IMR-90 (cell line): ENCODE data around the gene EPHB1. TPM values are rescaled to one million over a fixed set of nuclear protein-coding genes. Genes with fewer than 3 reads are reported as not detected.

Source experiments
- ATAC-seq: fragments of 200-7000 bp; cut with Tn5 transposase; 2 replicates; pipeline ENCODE4 v1.9.1; 2020; ENCODE audit warnings: low read depth, mild to moderate bottlenecking, moderate library complexity
- BruUV-seq: library from RNA; stranded (reverse); fragments of 400-500 nt; replicated peaks from 2 replicates; lab custom pipeline; 2021; lab: Mats Ljungman, UMichigan
- CTCF ChIA-PET: fragments of 300-600 bp; formaldehyde crosslinking; extraction: SDS; loops from one replicate; lab custom pipeline; 2021; ENCODE audit warnings: antibody characterized with exemption; lab: Yijun Ruan, JAX
- POLR2A ChIA-PET: fragments of 300-600 bp; sonication (Branson Sonifier 250); formaldehyde crosslinking; loops from one replicate; lab custom pipeline; 2022; ENCODE audit warnings: antibody characterized with exemption; ENCODE audit not compliant: unreplicated experiment; lab: Charles Lee
- DNase-seq: peaks from one replicate; pipeline ENCODE4 v3.0.0; 2013
- H2AFZ ChIP-seq: replicated peaks from 2 replicates; pipeline ENCODE3; 2013; ENCODE audit warnings: low read length, mild to moderate bottlenecking; ENCODE audit not compliant: poor library complexity
- H2AK5ac ChIP-seq: 2 replicates; pipeline ENCODE4 v1.6.1; 2013; ENCODE audit warnings: low read depth, low read length, inconsistent platforms
- H2AK9ac ChIP-seq: replicated peaks from 2 replicates; pipeline ENCODE3; 2013; ENCODE audit warnings: mild to moderate bottlenecking, low read depth, low read length, moderate library complexity; ENCODE audit not compliant: poor library complexity
- H2BK120ac ChIP-seq: 2 replicates; pipeline ENCODE4 v1.6.1; 2013; ENCODE audit warnings: low read depth, low read length, inconsistent platforms
- H2BK15ac ChIP-seq: 3 replicates; pipeline ENCODE4 v1.6.1; 2013; ENCODE audit warnings: low read depth, low read length, inconsistent platforms
- H2BK20ac ChIP-seq: 2 replicates; pipeline ENCODE4 v1.6.1; 2013; ENCODE audit warnings: low read depth, mild to moderate bottlenecking, inconsistent platforms, low read length, moderate library complexity
- H2BK5ac ChIP-seq: 2 replicates; pipeline ENCODE4 v1.6.1; 2013; ENCODE audit warnings: mild to moderate bottlenecking, low read depth, low read length, inconsistent platforms; ENCODE audit not compliant: poor library complexity, severe bottlenecking
- H3K14ac ChIP-seq: replicated peaks from 2 replicates; pipeline ENCODE4 v1.6.1; 2013; ENCODE audit warnings: low read depth, low read length, inconsistent platforms
- H3K18ac ChIP-seq: 2 replicates; pipeline ENCODE4 v1.6.1; 2013; ENCODE audit warnings: low read depth, low read length, control low read depth
- H3K23ac ChIP-seq: 2 replicates; pipeline ENCODE4 v1.6.1; 2013; ENCODE audit warnings: low read depth, low read length, inconsistent platforms
- H3K27ac ChIP-seq: 2 replicates; pipeline ENCODE4 v1.5.1; 2013; ENCODE audit warnings: mild to moderate bottlenecking, control low read depth, low read length; ENCODE audit not compliant: insufficient read depth
- H3K27me3 ChIP-seq: 2 replicates; pipeline ENCODE4 v1.6.1; 2013; ENCODE audit warnings: low read length; ENCODE audit not compliant: control insufficient read depth, insufficient read depth
- H3K36me3 ChIP-seq: 2 replicates; pipeline ENCODE4 v1.6.1; 2013; ENCODE audit warnings: low read length, mixed read lengths; ENCODE audit not compliant: control insufficient read depth, insufficient read depth
- H3K4ac ChIP-seq: 2 replicates; pipeline ENCODE4 v1.6.1; 2013; ENCODE audit warnings: low read depth, low read length, inconsistent platforms
- H3K4me1 ChIP-seq: 2 replicates; pipeline ENCODE4 v1.6.1; 2013; ENCODE audit warnings: low read length, mixed read lengths; ENCODE audit not compliant: control insufficient read depth, insufficient read depth
- H3K4me2 ChIP-seq: 2 replicates; pipeline ENCODE4 v1.6.1; 2013; ENCODE audit warnings: low read depth, mild to moderate bottlenecking, control low read depth, low read length, moderate library complexity
- H3K4me3 ChIP-seq: 2 replicates; pipeline ENCODE4 v1.5.1; 2013; ENCODE audit warnings: low read depth, mild to moderate bottlenecking, control low read depth, low read length, moderate library complexity; ENCODE audit not compliant: insufficient read depth
- H3K56ac ChIP-seq: 2 replicates; pipeline ENCODE4 v1.6.1; 2013; ENCODE audit warnings: low read length, inconsistent platforms; ENCODE audit not compliant: insufficient read depth; ENCODE audit errors: extremely low read depth
- H3K79me1 ChIP-seq, 2 experiments: 2 replicates each; pipeline ENCODE4 v1.6.1; 2013; ENCODE audit warnings: low read length in 2 of 2, inconsistent platforms in 1 of 2, low read depth in 1 of 2
- H3K9ac ChIP-seq: 2 replicates; pipeline ENCODE4 v1.6.1; 2013; ENCODE audit warnings: low read depth, low read length, control low read depth
- H3K9me1 ChIP-seq: 2 replicates; pipeline ENCODE4 v1.6.1; 2013; ENCODE audit warnings: low read length, inconsistent platforms; ENCODE audit not compliant: insufficient read depth
- H3K9me3 ChIP-seq: 2 replicates; pipeline ENCODE4 v1.6.1; 2013; ENCODE audit warnings: low read length; ENCODE audit not compliant: control insufficient read depth, insufficient read depth
- H4K20me1 ChIP-seq: 2 replicates; pipeline ENCODE4 v1.6.1; 2013; ENCODE audit warnings: low read length, inconsistent platforms; ENCODE audit not compliant: insufficient read depth
- H4K5ac ChIP-seq: 2 replicates; pipeline ENCODE4 v1.6.1; 2013; ENCODE audit warnings: mild to moderate bottlenecking, low read depth, low read length, control low read depth
- H4K8ac ChIP-seq, 2 experiments: 2 replicates each; pipeline ENCODE4 v1.6.1; 2013; ENCODE audit warnings: low read depth in 2 of 2, low read length in 2 of 2, control low read depth in 1 of 2, inconsistent platforms in 1 of 2
- H4K91ac ChIP-seq: 2 replicates; pipeline ENCODE4 v1.6.1; 2013; ENCODE audit warnings: low read depth, low read length, inconsistent platforms; ENCODE audit not compliant: insufficient read depth
- CTCF ChIP-seq: conservative IDR thresholded peaks from 2 replicates; pipeline ENCODE4 v1.5.1; 2012; ENCODE audit warnings: mild to moderate bottlenecking, low read depth, low read length, improper control_type of control experiment
- MXI1 ChIP-seq: IDR thresholded peaks from 2 replicates; pipeline ENCODE4 v1.6.1; 2012; ENCODE audit warnings: low read depth, mild to moderate bottlenecking, low read length, moderate library complexity, borderline replicate concordance
- WGBS, 2 experiments: methylation state at CpG; one replicate each; pipeline versions ENCODE4 v1.1.5 to v1.1.7; 2013; ENCODE audit warnings: missing lambda C conversion rate in 2 of 2; ENCODE audit not compliant: insufficient read length in 1 of 2; ENCODE audit errors: extremely low coverage in 2 of 2; 5-methylcytosine and 5-hydroxymethylcytosine counted together
- dilution Hi-C: fragments of 300-500 bp; cut with HindIII; formaldehyde crosslinking; loops from one replicate; pipeline ENCODE4 v1.14.3; 2018; ENCODE audit warnings: low sequenced_read_pairs; ENCODE audit not compliant: unreplicated experiment
- in situ Hi-C: fragments of 300-500 bp; cut with MboI; formaldehyde crosslinking; loops from 3 replicates; pipeline ENCODE4 v1.14.3; 2019; ENCODE audit warnings: low sequenced_read_pairs, inconsistent platforms, mixed read lengths
- intact Hi-C: fragments of 100-400 bp; cut with micrococcal nuclease; formaldehyde crosslinking; loops from 2 replicates; pipeline ENCODE4 v1.10.0; 2022
- polyA plus RNA-seq, 3 experiments: library from polyadenylated mRNA; depleted of rRNA; stranded (reverse); fragments of >200 nt; gene quantifications; 2 replicates each; pipeline ENCODE4 v1.2.3, GENCODE V29; 2012; ENCODE audit warnings: low replicate concordance in 1 of 3
- total RNA-seq: library from RNA; depleted of rRNA; stranded (reverse); fragments of >200 nt; gene quantifications from 2 replicates; pipeline ENCODE4 v1.2.3, GENCODE V29; 2012

EPHB1 gene
- total and polyA plus RNA-seq, 2 of the 4 experiments (the other 2 are of a cell fraction): 0.17 to 0.36 TPM

GRCh38 chr3:135012101-135012500 lies 217.0 kb downstream of the EPHB1 start:
- CTCF ChIA-PET: no interaction called here
- in situ Hi-C loops: no loop called here
- POLR2A ChIA-PET: no interaction called here
- no peak overlapping the region for H4K91ac ChIP-seq
- H3K4me3 ChIP-seq: no peak overlapping the region
- no TSS peak for BruUV-seq
- H3K4ac ChIP-seq: no peak overlapping the region
- no peak overlapping the region for H2BK5ac ChIP-seq
- no peaks in the 10 kb centered on the region for H4K20me1 ChIP-seq
- no peak overlapping the region for H3K9ac ChIP-seq
- H3K4me1 ChIP-seq: no peaks in the 10 kb centered on the region
- no peaks in the 10 kb centered on the region for H3K9me1 ChIP-seq
- no peak overlapping the region for H3K14ac ChIP-seq
- no peak overlapping the region for H3K56ac ChIP-seq
- no peak overlapping the region for H2BK120ac ChIP-seq
- ATAC-seq: no peak
- TF ChIP-seq CTCF (no peak), MXI1 (no peak)
- H2AK5ac ChIP-seq: no peak overlapping the region
- no peak overlapping the region for H4K5ac ChIP-seq
- H2BK20ac ChIP-seq: no peak overlapping the region
- no peak overlapping the region for H2BK15ac ChIP-seq
- intact Hi-C loops: no loop called here
- no peak overlapping the region for H2AFZ ChIP-seq
- DNase-seq: no peak
- no peaks in the 10 kb centered on the region for H3K36me3 ChIP-seq
- dilution Hi-C loops: no loop called here
- H3K9me3 ChIP-seq: no peaks in the 10 kb centered on the region
- H3K23ac ChIP-seq: no peak overlapping the region
- no peak overlapping the region for H4K8ac ChIP-seq
- H2AK9ac ChIP-seq: no peak overlapping the region
- H3K18ac ChIP-seq: no peak overlapping the region
- no peaks in the 10 kb centered on the region for H3K79me1 ChIP-seq
- no peak overlapping the region for H3K27ac ChIP-seq
- no peak overlapping the region for H3K4me2 ChIP-seq
- no peaks in the 10 kb centered on the region for H3K27me3 ChIP-seq
- WGBS, 2 experiments: no CpG with 5 or more reads among the region's 3 CpGs
